PC-9 (cell line): ENCODE results near the gene UBAP1.

Experiments used
- EZH2 ChIP-seq: fragments of 200-600 bp; sonication (generic); IDR thresholded peaks from 2 replicates; pipeline ENCODE4 v1.8.0; 2017; ENCODE audit warnings: antibody characterized with exemption, low read depth
- TF ChIP-seq, protein P1 (sequence below): fragments of 200-600 bp; sonication (generic); conservative IDR thresholded peaks from 2 replicates; pipeline ENCODE4 v1.6.1; 2017; ENCODE audit warnings: mixed run types, antibody characterized with exemption, mild to moderate bottlenecking, moderate library complexity

DNA sequence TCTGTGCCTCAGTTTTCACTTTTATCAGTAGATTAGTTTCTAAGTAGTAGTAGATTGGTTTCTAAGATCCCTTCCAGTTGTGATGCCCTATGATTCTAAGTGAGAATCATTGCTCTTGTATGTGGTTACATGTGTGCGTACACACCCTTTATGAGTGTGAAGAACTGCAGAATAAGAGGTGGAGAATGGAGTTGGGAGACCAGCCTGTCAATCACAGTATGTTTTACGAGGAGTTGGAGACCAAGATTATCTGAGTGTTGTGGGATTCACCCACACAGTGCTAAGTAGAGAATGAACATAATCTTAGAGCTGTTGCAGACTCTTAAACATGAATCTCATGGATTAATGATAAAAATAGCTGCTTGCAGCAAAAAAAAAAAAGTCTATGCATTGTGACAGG is 112.6 kb downstream of the UBAP1 start:
- TF ChIP-seq, protein P1, sequence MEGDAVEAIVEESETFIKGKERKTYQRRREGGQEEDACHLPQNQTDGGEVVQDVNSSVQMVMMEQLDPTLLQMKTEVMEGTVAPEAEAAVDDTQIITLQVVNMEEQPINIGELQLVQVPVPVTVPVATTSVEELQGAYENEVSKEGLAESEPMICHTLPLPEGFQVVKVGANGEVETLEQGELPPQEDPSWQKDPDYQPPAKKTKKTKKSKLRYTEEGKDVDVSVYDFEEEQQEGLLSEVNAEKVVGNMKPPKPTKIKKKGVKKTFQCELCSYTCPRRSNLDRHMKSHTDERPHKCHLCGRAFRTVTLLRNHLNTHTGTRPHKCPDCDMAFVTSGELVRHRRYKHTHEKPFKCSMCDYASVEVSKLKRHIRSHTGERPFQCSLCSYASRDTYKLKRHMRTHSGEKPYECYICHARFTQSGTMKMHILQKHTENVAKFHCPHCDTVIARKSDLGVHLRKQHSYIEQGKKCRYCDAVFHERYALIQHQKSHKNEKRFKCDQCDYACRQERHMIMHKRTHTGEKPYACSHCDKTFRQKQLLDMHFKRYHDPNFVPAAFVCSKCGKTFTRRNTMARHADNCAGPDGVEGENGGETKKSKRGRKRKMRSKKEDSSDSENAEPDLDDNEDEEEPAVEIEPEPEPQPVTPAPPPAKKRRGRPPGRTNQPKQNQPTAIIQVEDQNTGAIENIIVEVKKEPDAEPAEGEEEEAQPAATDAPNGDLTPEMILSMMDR, result no peak
- TF ChIP-seq EZH2, result no peak
